Measurements from ENCODE around the gene TARBP2. TPM values are rescaled to one million over a fixed set of nuclear protein-coding genes. Genes with fewer than 3 reads are reported as not detected.

Gene TARBP2
- total and polyA plus RNA-seq, 7 donors, result 7.6 to 23.3 (median 10.8) TPM

GRCh38 chr12:53496752-53497032, 4.4 kb upstream of the TARBP2 start:
- Histone ChIP-seq H3K4me1 (peaks cover 7% of the 10 kb centered on the region), H3K36me3 (ENCODE audit: insufficient read depth in 1 of 2, low read depth in 1 of 2) (no peaks in the 10 kb centered on the region), H3K4me3 (peak overlapping the region; percentile 15), H3K9me3 (no peaks in the 10 kb centered on the region), H3K27ac (peak overlapping the region; percentile 25), H3K27me3 (ENCODE audit: insufficient read depth in 3 of 3, low read length in 2 of 3) (no peaks in the 10 kb centered on the region)
- WGBS, 3 donors, result 74 to 78% (median 78%) methylated on average over 1 of the region's 1 CpG
- ATAC-seq, result no peak
- DNase-seq, result no peak
- TF ChIP-seq, protein P1, sequence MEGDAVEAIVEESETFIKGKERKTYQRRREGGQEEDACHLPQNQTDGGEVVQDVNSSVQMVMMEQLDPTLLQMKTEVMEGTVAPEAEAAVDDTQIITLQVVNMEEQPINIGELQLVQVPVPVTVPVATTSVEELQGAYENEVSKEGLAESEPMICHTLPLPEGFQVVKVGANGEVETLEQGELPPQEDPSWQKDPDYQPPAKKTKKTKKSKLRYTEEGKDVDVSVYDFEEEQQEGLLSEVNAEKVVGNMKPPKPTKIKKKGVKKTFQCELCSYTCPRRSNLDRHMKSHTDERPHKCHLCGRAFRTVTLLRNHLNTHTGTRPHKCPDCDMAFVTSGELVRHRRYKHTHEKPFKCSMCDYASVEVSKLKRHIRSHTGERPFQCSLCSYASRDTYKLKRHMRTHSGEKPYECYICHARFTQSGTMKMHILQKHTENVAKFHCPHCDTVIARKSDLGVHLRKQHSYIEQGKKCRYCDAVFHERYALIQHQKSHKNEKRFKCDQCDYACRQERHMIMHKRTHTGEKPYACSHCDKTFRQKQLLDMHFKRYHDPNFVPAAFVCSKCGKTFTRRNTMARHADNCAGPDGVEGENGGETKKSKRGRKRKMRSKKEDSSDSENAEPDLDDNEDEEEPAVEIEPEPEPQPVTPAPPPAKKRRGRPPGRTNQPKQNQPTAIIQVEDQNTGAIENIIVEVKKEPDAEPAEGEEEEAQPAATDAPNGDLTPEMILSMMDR (IDR thresholded peaks at IDR 0.05), result no peak
- intact Hi-C loops (cut with DNase I), result loop anchor here in 1 of 2 donors (5.0 kb wide), 1 partner anchor 44 kb away; the partner anchor contains the start of gene PCBP2

GRCh38 chr12:53497461-53497860, 3.6 kb upstream of the TARBP2 start:
- WGBS, 3 donors, result 83 to 96% (median 85%) methylated on average over 3 of the region's 3 CpGs

DNA sequence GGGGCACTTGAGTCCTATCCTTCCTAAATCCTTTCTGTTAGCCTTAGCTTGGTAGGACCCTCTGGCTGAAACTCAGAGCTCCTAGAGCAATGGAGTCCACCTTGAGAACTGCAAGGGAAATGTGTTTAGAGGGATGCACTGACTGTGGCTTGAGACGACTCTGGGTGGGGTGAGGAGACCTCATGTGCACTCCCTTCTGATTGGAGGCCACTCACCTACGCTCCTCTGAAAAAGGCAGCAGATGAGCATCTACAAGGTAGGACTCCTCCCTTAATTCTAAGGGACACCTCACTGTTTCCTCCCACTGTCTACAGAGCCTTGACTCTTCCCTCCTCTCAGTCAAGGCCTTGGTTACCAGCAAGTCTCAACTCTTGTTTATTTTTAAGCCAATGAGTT, 2.9 kb upstream of the TARBP2 start:
- DNase-seq, result no peak

More at GRCh38 chr12:53497461-53497860, 3.6 kb upstream of the TARBP2 start:
- Histone ChIP-seq H3K9me3 (no peaks in the 10 kb centered on the region), H3K27ac (no peak overlapping the region), H3K36me3 (ENCODE audit: insufficient read depth in 1 of 2, low read depth in 1 of 2) (no peaks in the 10 kb centered on the region), H3K4me3 (no peak overlapping the region), H3K27me3 (ENCODE audit: insufficient read depth in 3 of 3, low read length in 2 of 3) (no peaks in the 10 kb centered on the region), H3K4me1 (peaks cover 12% of the 10 kb centered on the region)
- DNase-seq, result no peak
- no peak for ATAC-seq
- intact Hi-C loops (cut with DNase I), result loop anchor here in 1 of 2 donors (5.0 kb wide), 1 partner anchor 45 kb away; the partner anchor contains the start of gene PCBP2
- TF ChIP-seq, protein P1 (IDR thresholded peaks at IDR 0.05), result no peak

DNA sequence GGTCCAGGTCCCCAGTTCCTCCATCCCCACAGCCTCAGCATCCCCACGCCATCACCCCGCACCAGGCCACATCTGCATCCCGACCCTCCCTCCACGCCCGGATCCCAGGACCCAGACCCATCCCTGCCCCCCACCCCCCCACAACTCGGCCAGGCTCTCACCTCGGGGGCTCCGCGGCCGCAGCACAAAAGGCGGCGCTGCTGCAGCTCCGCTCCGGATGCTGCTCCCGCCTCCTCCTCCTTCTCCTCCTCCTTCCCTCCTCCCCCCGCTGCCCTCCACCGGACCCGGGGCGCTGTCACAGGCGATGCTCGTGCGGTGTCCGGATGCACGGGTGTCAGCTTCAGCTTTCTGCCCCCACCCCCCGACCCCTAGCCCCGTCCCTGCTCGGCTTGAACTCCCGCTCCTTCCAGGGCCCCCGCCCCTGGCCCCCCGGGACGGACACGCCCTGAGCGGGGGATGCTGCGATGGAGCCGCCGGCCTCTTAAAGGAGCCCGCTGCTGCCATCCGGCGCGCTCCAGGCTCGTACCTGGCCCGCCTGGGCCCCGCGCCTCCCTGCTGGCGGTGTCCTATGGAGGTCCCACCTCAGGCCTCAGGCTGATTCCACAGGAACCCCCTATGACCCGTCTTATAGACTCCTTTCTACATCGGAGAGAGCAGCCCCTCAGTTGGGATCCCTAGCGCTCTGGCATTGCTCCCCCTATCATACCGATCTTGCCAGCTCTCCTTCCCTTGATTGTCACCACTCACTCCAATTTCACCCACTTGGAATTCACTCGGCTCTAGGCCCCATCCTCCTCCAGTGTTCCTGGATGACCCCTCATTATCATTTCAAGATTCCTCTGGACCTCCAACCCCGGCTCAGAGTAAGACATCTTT, 1.6 kb upstream of the TARBP2 start, which contains the start of gene MAP3K12:
TSS of gene MAP3K12 (minus strand) at position 193 of the 876 bp plus-strand sequence. CDS start 12,067 bp downstream, outside the sequence.
- H3K27me3 ChIP-seq (ENCODE audit: insufficient read depth in 3 of 3, low read length in 2 of 3), result no peaks in the 10 kb centered on the region
- peaks cover 12% of the 10 kb centered on the region for H3K4me1 ChIP-seq
- 1 to 2% (median 1%) methylated on average over 39 to 51 of the region's 51 CpGs for WGBS, 3 donors
- ATAC-seq, result peak in 1 of 4 donors; percentile 5
- peaks cover 0 to 12% of the 10 kb centered on the region in 2 donors for H3K36me3 ChIP-seq (ENCODE audit: insufficient read depth in 1 of 2, low read depth in 1 of 2)
- peak; percentile 72 to 81 for DNase-seq
- TF ChIP-seq, protein P1 (IDR thresholded peaks at IDR 0.05), result no peak
- H3K9me3 ChIP-seq, result no peaks in the 10 kb centered on the region
- H3K27ac ChIP-seq, result peak within 1 kb of the TSS; percentile 96
- intact Hi-C loops (cut with DNase I), result loop anchor here in 1 of 2 donors (2.0 to 5.0 kb wide), 2 partner anchors 47 to 175 kb away; partner anchors contain the start of gene PCBP2
- peak within 1 kb of the TSS; percentile 85 for H3K4me3 ChIP-seq

More for the DNA sequence above, 2.9 kb upstream of the TARBP2 start:
- Histone ChIP-seq H3K9me3 (no peaks in the 10 kb centered on the region), H3K4me1 (peaks cover 12% of the 10 kb centered on the region), H3K27ac (no peak overlapping the region), H3K4me3 (no peak overlapping the region), H3K27me3 (ENCODE audit: insufficient read depth in 3 of 3, low read length in 2 of 3) (no peaks in the 10 kb centered on the region), H3K36me3 (ENCODE audit: insufficient read depth in 1 of 2, low read depth in 1 of 2) (peaks cover 0 to 3% of the 10 kb centered on the region in 2 donors)
- no peak for ATAC-seq
- intact Hi-C loops (cut with DNase I), result loop anchor here in 1 of 2 donors (5.0 kb wide), 1 partner anchor 46 kb away; the partner anchor contains the start of gene PCBP2
- TF ChIP-seq, protein P1 (IDR thresholded peaks at IDR 0.05), result no peak
- WGBS, 3 donors, result 77 to 84% (median 78%) methylated on average over 2 of the region's 2 CpGs
